CD14-positive monocyte (primary cell): Measurements from ENCODE around the gene HMBS. TPM values are rescaled to one million over a fixed set of nuclear protein-coding genes. Genes with fewer than 3 reads are reported as not detected.
A peak's percentile ranks its signal among the peaks of the same experiment; 100 is the strongest.

ENCODE experiments used
- DNase-seq, 3 donors: peaks; one replicate each; pipeline ENCODE4 v3.0.0-alpha.2; 2011 to 2022
- H2AFZ ChIP-seq: 2 replicates; pipeline ENCODE4 v1.6.0; 2012; ENCODE audit warnings: mild to moderate bottlenecking, low read depth, low read length, inconsistent platforms; ENCODE audit not compliant: insufficient read depth, poor library complexity, severe bottlenecking
- H3K27ac ChIP-seq, 2 donors: 1 replicate in 1 of 2; 2 replicates in 1 of 2; pipeline ENCODE4 v1.5.1; 2012 to 2013; ENCODE audit warnings: low read length in 2 of 2, control low read depth in 1 of 2, inconsistent platforms in 1 of 2, low read depth in 1 of 2, mild to moderate bottlenecking in 1 of 2
- H3K27me3 ChIP-seq, 2 donors: one replicate each; pipeline versions ENCODE4 v1.6.0 to v1.6.1; 2011 to 2013; ENCODE audit warnings: low read length in 2 of 2; ENCODE audit not compliant: control insufficient read depth in 2 of 2, insufficient read depth in 2 of 2
- H3K36me3 ChIP-seq, 2 donors: replicated peaks in 1 of 2; 1 replicate in 1 of 2; 2 replicates in 1 of 2; pipeline versions ENCODE4 v1.5.1 to v1.6.1; 2012 to 2013; ENCODE audit warnings: low read length in 2 of 2, control low read depth in 1 of 2, inconsistent platforms in 1 of 2, mild to moderate bottlenecking in 1 of 2; ENCODE audit not compliant: insufficient read depth in 2 of 2, control insufficient read depth in 1 of 2
- H3K4me1 ChIP-seq, 2 donors: 1 replicate in 1 of 2; 2 replicates in 1 of 2; pipeline versions ENCODE4 v1.5.1 to v1.6.1; 2012 to 2013; ENCODE audit warnings: low read length in 2 of 2, control low read depth in 1 of 2, inconsistent platforms in 1 of 2, mild to moderate bottlenecking in 1 of 2, moderate library complexity in 1 of 2; ENCODE audit not compliant: insufficient read depth in 2 of 2, control insufficient read depth in 1 of 2
- H3K4me2 ChIP-seq: replicated peaks from 2 replicates; pipeline ENCODE3; 2012; ENCODE audit warnings: low read length, moderate library complexity, mild to moderate bottlenecking; ENCODE audit not compliant: poor library complexity, severe bottlenecking; ENCODE audit errors: extremely low read depth
- H3K4me3 ChIP-seq, 3 experiments: fragments of 200-600 bp in 1 of 3; sonication (generic) in 1 of 3; replicated peaks in 1 of 3; 1 replicate in 2 of 3; 2 replicates in 1 of 3; pipeline ENCODE4 v1.5.1; 2011 to 2013; ENCODE audit warnings: low read length in 3 of 3, mild to moderate bottlenecking in 3 of 3, control low read depth in 2 of 3, low read depth in 2 of 3, inconsistent platforms in 1 of 3, moderate library complexity in 1 of 3
- H3K79me2 ChIP-seq: 2 replicates; pipeline ENCODE4 v1.6.0; 2012; ENCODE audit warnings: mild to moderate bottlenecking, control low read depth, inconsistent platforms, low read length, moderate library complexity; ENCODE audit not compliant: insufficient read depth
- H3K9ac ChIP-seq: 2 replicates; pipeline ENCODE4 v1.6.0; 2017; ENCODE audit warnings: low read length, mild to moderate bottlenecking; ENCODE audit not compliant: insufficient read depth, poor library complexity, severe bottlenecking
- H3K9me3 ChIP-seq, 2 donors: replicated peaks in 1 of 2; 1 replicate in 1 of 2; 2 replicates in 1 of 2; pipeline versions ENCODE4 v1.5.1 to v1.6.1; 2012 to 2013; ENCODE audit warnings: low read length in 2 of 2, control low read depth in 1 of 2; ENCODE audit not compliant: control insufficient read depth in 1 of 2, insufficient read depth in 1 of 2
- H4K20me1 ChIP-seq: 2 replicates; pipeline ENCODE4 v1.6.0; 2012; ENCODE audit warnings: mild to moderate bottlenecking, low read length, control low read depth, moderate library complexity; ENCODE audit not compliant: insufficient read depth
- H3K27ac Mint-ChIP-seq, 7 donors: one replicate each; pipeline ENCODE4 v1.8.0; 2020; ENCODE audit warnings: mild to moderate bottlenecking in 7 of 7, mixed read lengths in 7 of 7, moderate library complexity in 6 of 7, inconsistent platforms in 2 of 7
- H3K27me3 Mint-ChIP-seq, 3 donors: one replicate each; pipeline ENCODE4 v1.8.0; 2021 to 2022; ENCODE audit warnings: low read depth in 3 of 3, mild to moderate bottlenecking in 3 of 3, mixed read lengths in 3 of 3, moderate library complexity in 3 of 3, inconsistent platforms in 1 of 3
- H3K36me3 Mint-ChIP-seq, 2 donors: one replicate each; pipeline ENCODE4 v1.8.0; 2020; ENCODE audit warnings: mixed read lengths in 2 of 2, inconsistent platforms in 1 of 2, mild to moderate bottlenecking in 1 of 2
- H3K4me1 Mint-ChIP-seq: one replicate; pipeline ENCODE4 v1.8.0; 2020; ENCODE audit warnings: mild to moderate bottlenecking, mixed read lengths
- H3K4me3 Mint-ChIP-seq, 2 donors: one replicate each; pipeline ENCODE4 v1.8.0; 2020; ENCODE audit warnings: mild to moderate bottlenecking in 2 of 2, mixed read lengths in 2 of 2, moderate library complexity in 1 of 2
- H3K9me3 Mint-ChIP-seq, 7 donors: one replicate each; pipeline ENCODE4 v1.8.0; 2020 to 2022; ENCODE audit warnings: mixed read lengths in 7 of 7, mild to moderate bottlenecking in 6 of 7, moderate library complexity in 6 of 7, inconsistent platforms in 2 of 7
- WGBS: methylation state at CpG from one replicate; pipeline ENCODE4 v1.1.5; 2013; ENCODE audit warnings: missing lambda C conversion rate; ENCODE audit not compliant: insufficient coverage; 5-methylcytosine and 5-hydroxymethylcytosine counted together
- intact Hi-C, 2 donors: fragments of 100-400 bp; cut with micrococcal nuclease; formaldehyde crosslinking; loops; one replicate each; pipeline versions ENCODE4 v1.15.0 to v1.15.1; 2023
- polyA plus RNA-seq, 3 donors: library from polyadenylated mRNA; depleted of rRNA in 1 of 3; unstranded in 2 of 3; stranded (reverse) in 1 of 3; fragments of 300-500 nt in 2 of 3; fragments of >200 nt in 1 of 3; fragmentation: Illumina TruSeq in 2 of 3; gene quantifications; 1 replicate in 2 of 3; 2 replicates in 1 of 3; pipeline ENCODE4 v1.2.3, GENCODE V29; 2012 to 2021
- TF ChIP-seq, protein P1 (sequence below): fragments of 200-600 bp; IDR thresholded peaks from one replicate; pipeline ENCODE4 v1.8.0; 2022; ENCODE audit warnings: antibody characterized with exemption, mild to moderate bottlenecking

HMBS gene
- polyA plus RNA-seq, 3 donors: 21.1 to 26.4 (median 25.2) TPM

DNA sequence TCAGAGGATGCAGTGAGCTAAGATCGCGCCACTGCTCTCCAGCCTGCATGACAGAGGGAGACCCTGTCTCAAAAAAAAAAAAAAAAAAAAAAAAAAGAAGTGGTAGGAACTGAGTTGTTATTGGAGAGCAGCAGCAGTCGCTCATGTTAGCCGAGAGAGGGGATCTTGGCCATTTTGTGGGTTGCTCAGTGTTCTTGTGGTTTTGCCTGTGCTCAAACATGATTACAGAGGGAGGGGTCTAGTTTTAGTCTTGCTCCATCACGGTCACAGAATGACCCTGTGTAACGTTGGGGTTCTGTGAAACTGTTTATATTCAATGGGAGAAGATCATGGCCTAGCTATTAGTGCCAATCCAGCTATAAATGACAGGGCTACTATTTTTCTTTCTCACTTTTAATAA lies 15.0 kb downstream of the HMBS start:
- Histone ChIP-seq H2AFZ (no peak overlapping the region), H3K4me2 (no peak overlapping the region), H3K9me3 (no peaks in the 10 kb centered on the region), H3K36me3 (peaks cover 18 to 28% of the 10 kb centered on the region in 2 donors), H3K9ac (no peak overlapping the region), H3K4me1 (peaks cover 34 to 40% of the 10 kb centered on the region in 2 donors), H3K27ac (no peak overlapping the region), H3K4me3 (no peak overlapping the region), H4K20me1 (peaks cover 15% of the 10 kb centered on the region), H3K79me2 (peaks cover 48% of the 10 kb centered on the region), H3K27me3 (no peaks in the 10 kb centered on the region)
- no peak for DNase-seq
- H3K27me3 Mint-ChIP-seq: no peaks in the 10 kb centered on the region
- H3K36me3 Mint-ChIP-seq: peaks cover 25 to 32% of the 10 kb centered on the region in 2 donors
- intact Hi-C loops: loop anchor here (2.0 to 10.0 kb wide), 4 partner anchors 15 to 95 kb away; partner anchors contain the start of genes VPS11 (in 2 of the 2), HMBS (in 1 of the 2), RPS25 (in 1 of the 2) and TRAPPC4 (in 1 of the 2)
- TF ChIP-seq, protein P1, sequence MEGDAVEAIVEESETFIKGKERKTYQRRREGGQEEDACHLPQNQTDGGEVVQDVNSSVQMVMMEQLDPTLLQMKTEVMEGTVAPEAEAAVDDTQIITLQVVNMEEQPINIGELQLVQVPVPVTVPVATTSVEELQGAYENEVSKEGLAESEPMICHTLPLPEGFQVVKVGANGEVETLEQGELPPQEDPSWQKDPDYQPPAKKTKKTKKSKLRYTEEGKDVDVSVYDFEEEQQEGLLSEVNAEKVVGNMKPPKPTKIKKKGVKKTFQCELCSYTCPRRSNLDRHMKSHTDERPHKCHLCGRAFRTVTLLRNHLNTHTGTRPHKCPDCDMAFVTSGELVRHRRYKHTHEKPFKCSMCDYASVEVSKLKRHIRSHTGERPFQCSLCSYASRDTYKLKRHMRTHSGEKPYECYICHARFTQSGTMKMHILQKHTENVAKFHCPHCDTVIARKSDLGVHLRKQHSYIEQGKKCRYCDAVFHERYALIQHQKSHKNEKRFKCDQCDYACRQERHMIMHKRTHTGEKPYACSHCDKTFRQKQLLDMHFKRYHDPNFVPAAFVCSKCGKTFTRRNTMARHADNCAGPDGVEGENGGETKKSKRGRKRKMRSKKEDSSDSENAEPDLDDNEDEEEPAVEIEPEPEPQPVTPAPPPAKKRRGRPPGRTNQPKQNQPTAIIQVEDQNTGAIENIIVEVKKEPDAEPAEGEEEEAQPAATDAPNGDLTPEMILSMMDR: no peak
- peaks cover 43% of the 10 kb centered on the region for H3K4me1 Mint-ChIP-seq
- peaks cover 0 to 2% (median 0%) of the 10 kb centered on the region in 7 donors for H3K9me3 Mint-ChIP-seq
- WGBS: 45% methylated on average over 5 of the region's 6 CpGs
- H3K27ac Mint-ChIP-seq: peak overlapping the region in 1 of 7 donors; percentile 56
- H3K4me3 Mint-ChIP-seq: no peak overlapping the region

DNA sequence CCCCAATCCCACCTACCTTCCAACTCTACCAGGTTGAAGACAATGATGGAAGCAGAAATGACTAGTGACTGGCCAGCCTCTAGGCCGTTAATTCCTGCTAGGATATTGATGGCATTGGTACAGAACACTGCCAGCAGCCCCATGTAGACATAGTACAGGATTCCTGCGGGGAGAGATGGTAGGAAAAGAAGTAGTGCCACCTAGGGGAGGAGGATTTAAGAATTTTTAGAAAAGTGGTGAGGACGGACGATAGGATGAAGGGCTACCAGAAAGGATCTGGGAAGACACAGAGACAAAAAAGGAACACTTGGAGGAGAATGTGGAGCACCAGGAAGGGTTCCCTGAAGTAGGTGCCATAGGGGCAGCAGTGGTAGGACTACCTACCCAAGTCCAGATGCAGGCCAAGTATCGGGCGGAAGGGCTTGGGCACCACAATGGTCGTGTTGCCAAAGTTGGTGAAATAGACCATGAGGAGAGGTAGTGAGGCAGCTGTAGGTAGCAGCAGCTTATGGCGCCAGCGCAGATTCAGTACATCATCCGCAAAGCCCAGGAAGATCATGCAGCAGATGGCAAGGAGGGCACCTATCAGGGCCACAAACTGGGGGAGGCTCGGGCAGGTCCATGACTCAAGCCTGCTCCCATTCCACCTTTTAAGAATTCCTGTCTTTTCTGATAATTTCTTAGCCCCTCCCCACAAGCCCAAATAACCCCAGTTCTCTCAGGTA lies 15.7 kb downstream of the HMBS start:
- no peaks in the 10 kb centered on the region for H3K27me3 Mint-ChIP-seq
- intact Hi-C loops: loop anchor here (2.0 to 5.0 kb wide), 3 partner anchors 16 to 83 kb away; partner anchors contain the start of genes VPS11 (in 2 of the 2), HMBS (in 1 of the 2), RPS25 (in 1 of the 2) and TRAPPC4 (in 1 of the 2)
- peak overlapping the region; percentile 90 to 98 for H3K4me3 Mint-ChIP-seq
- TF ChIP-seq, protein P1: peak; percentile 27
- peaks cover 25 to 32% of the 10 kb centered on the region in 2 donors for H3K36me3 Mint-ChIP-seq
- Histone ChIP-seq H3K4me1 (peaks cover 35 to 47% of the 10 kb centered on the region in 2 donors), H4K20me1 (peaks cover 15% of the 10 kb centered on the region), H3K9ac (peak overlapping the region; percentile 81), H3K36me3 (peaks cover 18 to 28% of the 10 kb centered on the region in 2 donors), H3K27ac (peak overlapping the region in 1 of 2 donors; percentile 91), H2AFZ (peak overlapping the region; percentile 94), H3K27me3 (no peaks in the 10 kb centered on the region), H3K79me2 (peaks cover 45% of the 10 kb centered on the region), H3K4me3 (peak overlapping the region in 1 of 3 experiments; percentile 91), H3K4me2 (peak overlapping the region; percentile 95), H3K9me3 (no peaks in the 10 kb centered on the region)
- DNase-seq: no peak
- H3K4me1 Mint-ChIP-seq: peaks cover 47% of the 10 kb centered on the region
- peaks cover 0 to 2% (median 0%) of the 10 kb centered on the region in 7 donors for H3K9me3 Mint-ChIP-seq
- peak overlapping the region in 5 of 7 donors; percentile 51 to 99 (median 65) for H3K27ac Mint-ChIP-seq
- 61% methylated on average over 11 of the region's 11 CpGs for WGBS
